Effector memory CD4-positive, alpha-beta T cell (primary cell): ENCODE data around the gene DHRS7B.

ENCODE experiments used
- DNase-seq, 3 donors: peaks; one replicate each; pipeline ENCODE4 v3.0.0-alpha.2; 2020
- H3K27ac ChIP-seq: 2 replicates; pipeline ENCODE4 v1.7.0; 2013; ENCODE audit warnings: mild to moderate bottlenecking, low read length, moderate library complexity; ENCODE audit not compliant: insufficient read depth, poor library complexity, severe bottlenecking
- H3K27me3 ChIP-seq: replicated peaks from 2 replicates; pipeline ENCODE4 v1.7.0; 2013; ENCODE audit warnings: mild to moderate bottlenecking, low read length; ENCODE audit not compliant: insufficient read depth, control insufficient read depth, poor library complexity, severe bottlenecking
- H3K36me3 ChIP-seq: 2 replicates; pipeline ENCODE4 v1.7.0; 2013; ENCODE audit warnings: mild to moderate bottlenecking, low read length, moderate library complexity; ENCODE audit not compliant: control insufficient read depth, insufficient read depth
- H3K4me1 ChIP-seq: 2 replicates; pipeline ENCODE4 v1.7.0; 2013; ENCODE audit warnings: low read length, mild to moderate bottlenecking; ENCODE audit not compliant: control insufficient read depth, insufficient read depth, poor library complexity, severe bottlenecking
- H3K4me3 ChIP-seq: 2 replicates; pipeline ENCODE4 v1.7.0; 2013; ENCODE audit warnings: low read length, low read depth, mild to moderate bottlenecking; ENCODE audit not compliant: insufficient read depth, poor library complexity, severe bottlenecking
- H3K9me3 ChIP-seq: 2 replicates; pipeline ENCODE4 v1.7.0; 2013; ENCODE audit warnings: mild to moderate bottlenecking, low read length, moderate library complexity; ENCODE audit not compliant: control insufficient read depth

The DHRS7B gene

DNA sequence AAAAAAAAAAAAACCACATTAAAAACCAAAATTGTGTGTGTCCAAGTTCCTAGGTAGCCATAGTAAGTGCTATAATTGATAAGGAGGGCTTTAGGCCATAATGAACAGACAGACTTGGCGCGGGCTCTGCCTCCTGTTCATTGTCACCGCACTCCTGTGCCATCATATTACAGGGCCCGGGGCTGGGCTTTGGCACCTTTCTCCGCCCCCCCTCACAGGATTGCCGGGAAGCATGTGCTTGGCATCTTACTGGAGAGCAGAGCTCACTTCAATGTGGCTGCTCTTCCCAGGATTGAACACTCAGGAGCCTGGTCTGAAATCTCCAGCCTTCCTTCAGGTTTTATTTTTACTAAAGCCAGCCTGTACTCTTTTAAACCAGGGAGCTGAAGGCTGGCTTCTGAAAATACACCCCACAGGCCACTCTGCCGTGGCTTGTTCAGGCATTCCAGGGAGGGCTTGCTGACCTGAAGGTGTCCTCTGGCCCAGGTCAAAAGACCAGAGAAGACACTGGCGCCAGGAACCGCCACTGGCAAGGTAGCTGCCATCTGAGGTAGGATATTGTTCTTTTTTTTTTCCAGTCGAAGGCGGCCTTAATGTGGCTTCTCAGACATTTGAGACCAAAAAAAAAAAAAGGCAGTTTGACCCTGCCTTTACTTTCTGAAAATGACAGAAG lies 39.3 kb downstream of the DHRS7B start:
- no peaks in the 10 kb centered on the region for H3K36me3 ChIP-seq
- no peak for DNase-seq
- no peaks in the 10 kb centered on the region for H3K9me3 ChIP-seq
- H3K27ac ChIP-seq: no peak overlapping the region
- H3K4me1 ChIP-seq: no peaks in the 10 kb centered on the region
- no peak overlapping the region for H3K4me3 ChIP-seq
- no peaks in the 10 kb centered on the region for H3K27me3 ChIP-seq

DNA sequence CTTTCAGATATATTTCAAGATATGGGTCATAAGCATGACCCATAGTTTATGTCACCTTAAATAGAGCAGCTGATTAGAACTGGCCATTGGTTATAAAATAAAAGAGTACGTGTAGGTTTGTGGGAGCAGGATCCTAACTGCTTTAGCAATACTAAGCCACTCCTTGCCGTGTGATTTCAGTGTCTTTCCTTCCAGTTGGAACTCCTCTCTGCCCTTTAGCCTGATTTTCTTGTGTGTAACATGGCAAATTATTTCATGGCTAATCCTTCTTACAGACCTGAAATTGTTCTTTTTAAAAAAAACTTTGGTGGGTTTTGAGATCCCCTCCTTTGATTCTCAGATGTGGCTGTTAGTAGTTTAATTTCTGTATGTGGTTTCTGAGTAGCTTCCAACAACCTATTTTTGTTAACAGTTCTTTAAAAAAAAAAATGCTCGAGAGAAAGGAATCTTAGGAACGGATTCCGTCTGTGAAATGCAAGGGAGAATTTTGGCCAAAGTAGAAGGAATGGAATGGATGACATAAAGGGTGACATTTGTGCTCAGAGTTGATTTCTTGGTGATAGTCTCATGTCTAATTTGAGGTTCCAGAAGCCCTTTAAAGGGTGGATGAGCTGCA lies 39.9 kb downstream of the DHRS7B start:
- Histone ChIP-seq H3K27ac (no peak overlapping the region), H3K9me3 (no peaks in the 10 kb centered on the region), H3K4me1 (no peaks in the 10 kb centered on the region), H3K36me3 (no peaks in the 10 kb centered on the region), H3K4me3 (no peak overlapping the region), H3K27me3 (no peaks in the 10 kb centered on the region)
- DNase-seq: no peak

DNA sequence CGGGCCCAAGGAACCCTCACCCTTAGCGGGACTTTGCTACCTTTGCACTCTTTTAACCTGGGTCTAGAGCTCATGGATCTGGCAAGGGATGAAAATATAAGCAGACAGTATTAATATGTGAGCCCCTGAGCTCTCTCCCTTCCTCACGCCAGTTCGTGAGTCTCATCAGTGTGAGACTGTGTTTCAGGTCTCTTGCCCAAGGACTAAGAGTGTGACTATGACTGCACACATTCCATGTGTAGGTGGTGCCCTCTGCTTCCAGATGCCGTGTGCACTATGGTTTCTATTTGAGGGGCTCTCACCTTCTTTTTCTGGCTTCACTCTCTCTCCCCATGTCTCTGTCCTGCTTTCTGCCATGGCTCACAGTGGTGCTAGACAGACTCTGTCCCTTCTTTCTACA lies 40.5 kb downstream of the DHRS7B start:
- H3K9me3 ChIP-seq: no peaks in the 10 kb centered on the region
- H3K36me3 ChIP-seq: no peaks in the 10 kb centered on the region
- DNase-seq: no peak
- no peak overlapping the region for H3K4me3 ChIP-seq
- H3K27ac ChIP-seq: no peak overlapping the region
- no peaks in the 10 kb centered on the region for H3K27me3 ChIP-seq
- no peaks in the 10 kb centered on the region for H3K4me1 ChIP-seq

DNA sequence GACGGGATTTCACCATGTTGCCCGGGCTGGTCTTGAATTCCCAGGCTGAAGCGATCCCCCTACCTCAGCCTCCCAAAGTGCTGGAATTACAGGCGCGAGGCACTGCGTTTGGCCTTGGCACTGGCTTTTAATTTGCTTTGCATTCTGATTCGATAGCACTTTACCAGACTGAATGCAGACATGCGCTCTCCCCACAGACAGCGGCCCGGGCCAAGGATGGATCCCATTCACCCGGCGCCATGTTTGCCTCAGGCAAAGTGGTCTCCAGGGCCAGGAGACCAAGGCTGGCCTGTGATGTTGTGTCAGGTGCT lies 41.7 kb downstream of the DHRS7B start:
- no peak for DNase-seq
- H3K4me1 ChIP-seq: no peaks in the 10 kb centered on the region
- H3K27ac ChIP-seq: no peak overlapping the region
- H3K4me3 ChIP-seq: no peak overlapping the region
- H3K27me3 ChIP-seq: no peaks in the 10 kb centered on the region
- no peaks in the 10 kb centered on the region for H3K36me3 ChIP-seq
- no peaks in the 10 kb centered on the region for H3K9me3 ChIP-seq

DNA sequence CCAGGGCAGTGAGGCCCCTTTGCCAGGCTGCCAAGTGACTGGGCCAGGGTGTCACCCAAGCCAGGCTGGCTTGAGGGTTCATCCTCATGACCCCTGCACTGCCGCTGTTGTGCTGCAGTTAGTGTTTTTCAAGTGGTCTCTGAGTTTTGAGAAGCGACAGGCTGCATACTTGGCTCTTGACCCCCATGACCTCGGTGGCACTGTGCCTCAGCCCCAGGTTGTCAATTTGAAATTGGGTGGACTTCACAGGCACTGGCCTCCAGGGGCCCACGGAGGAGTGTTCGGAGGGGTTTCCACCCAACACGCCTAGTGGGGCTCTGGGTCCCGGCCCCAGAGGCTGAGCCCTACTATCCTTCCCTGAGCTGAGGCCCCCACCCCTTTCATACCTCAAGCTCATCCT lies 42.7 kb downstream of the DHRS7B start:
- H3K4me3 ChIP-seq: no peak overlapping the region
- DNase-seq: no peak
- H3K9me3 ChIP-seq: no peaks in the 10 kb centered on the region
- no peaks in the 10 kb centered on the region for H3K27me3 ChIP-seq
- no peaks in the 10 kb centered on the region for H3K36me3 ChIP-seq
- H3K4me1 ChIP-seq: no peaks in the 10 kb centered on the region
- no peak overlapping the region for H3K27ac ChIP-seq

DNA sequence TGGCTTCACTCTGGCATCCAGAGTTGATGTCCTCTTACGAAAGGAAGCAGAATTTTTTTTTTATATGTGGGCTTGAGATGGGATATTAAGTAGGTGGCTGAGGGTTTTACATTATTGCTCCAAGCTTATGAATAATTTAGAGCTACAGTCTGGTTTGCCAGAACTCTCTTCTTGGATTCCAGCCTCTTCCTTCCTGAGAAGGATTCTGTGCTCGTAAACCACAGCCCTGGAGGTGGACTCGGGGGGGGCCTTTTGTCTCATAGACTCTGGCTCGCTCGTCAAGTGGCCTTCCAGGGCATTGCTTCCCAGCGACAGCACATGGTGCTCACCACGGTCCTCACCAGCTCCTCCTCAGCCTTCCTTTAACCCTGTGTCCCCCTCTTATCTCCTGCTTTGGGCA lies 44.0 kb downstream of the DHRS7B start:
- Histone ChIP-seq H3K27ac (no peak overlapping the region), H3K36me3 (no peaks in the 10 kb centered on the region), H3K4me1 (no peaks in the 10 kb centered on the region), H3K9me3 (no peaks in the 10 kb centered on the region), H3K27me3 (no peaks in the 10 kb centered on the region), H3K4me3 (no peak overlapping the region)
- DNase-seq: no peak

DNA sequence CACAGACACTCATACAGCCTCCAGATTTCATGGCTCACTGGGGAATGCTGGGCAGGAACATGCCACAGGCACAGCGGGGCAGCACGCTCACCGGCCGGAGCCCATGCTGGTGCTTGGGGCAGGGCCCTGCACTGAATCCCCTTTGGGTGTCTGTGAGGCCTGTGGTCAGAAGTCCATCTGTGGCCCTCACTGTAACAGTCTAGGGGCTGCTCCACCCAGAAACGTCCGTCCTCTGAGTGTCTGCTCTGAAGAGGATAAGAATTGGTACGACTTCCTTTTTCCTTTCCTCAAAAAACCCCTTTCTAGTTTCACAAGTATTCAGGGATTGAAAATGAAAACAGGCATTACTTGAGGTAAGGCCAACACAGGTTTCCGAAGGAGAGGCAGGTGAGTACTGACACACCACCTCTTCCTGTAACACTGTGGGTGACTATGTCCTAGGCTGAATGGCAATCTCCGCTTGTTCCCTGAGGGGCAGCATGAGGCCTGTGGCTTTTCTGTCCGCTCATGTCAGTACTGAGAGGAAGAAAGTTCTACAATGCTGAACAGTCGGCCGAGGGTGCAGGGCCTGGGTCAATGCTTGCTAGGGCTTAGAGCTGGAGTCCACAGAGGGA lies 44.7 kb downstream of the DHRS7B start:
- Histone ChIP-seq H3K27me3 (no peaks in the 10 kb centered on the region), H3K4me3 (no peak overlapping the region), H3K9me3 (no peaks in the 10 kb centered on the region), H3K4me1 (no peaks in the 10 kb centered on the region), H3K27ac (no peak overlapping the region), H3K36me3 (no peaks in the 10 kb centered on the region)
- DNase-seq: no peak

DNA sequence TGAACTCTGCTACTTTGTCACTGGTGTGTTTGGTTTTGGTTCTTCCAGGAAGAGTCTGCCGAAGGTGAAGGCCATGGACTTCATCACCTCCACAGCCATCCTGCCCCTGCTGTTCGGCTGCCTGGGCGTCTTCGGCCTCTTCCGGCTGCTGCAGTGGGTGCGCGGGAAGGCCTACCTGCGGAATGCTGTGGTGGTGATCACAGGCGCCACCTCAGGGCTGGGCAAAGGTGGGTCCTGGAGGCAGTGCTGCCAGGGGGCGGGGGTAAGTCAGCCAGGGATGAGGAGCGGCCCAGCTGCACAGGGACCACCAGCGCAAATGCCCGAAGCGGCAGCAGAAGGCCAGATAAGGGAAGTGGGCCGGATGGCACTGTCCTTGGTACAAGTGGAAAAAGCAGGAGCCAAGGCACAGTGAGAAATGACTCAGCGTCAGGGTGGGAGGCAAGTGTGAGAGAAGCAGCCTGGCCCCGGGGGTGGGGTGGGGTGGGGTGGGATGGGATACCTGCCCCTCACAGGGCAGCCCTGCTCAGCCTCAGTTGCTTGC lies 45.3 kb downstream of the DHRS7B start:
- Histone ChIP-seq H3K4me1 (no peaks in the 10 kb centered on the region), H3K9me3 (no peaks in the 10 kb centered on the region), H3K36me3 (no peaks in the 10 kb centered on the region), H3K27ac (no peak overlapping the region), H3K27me3 (no peaks in the 10 kb centered on the region), H3K4me3 (no peak overlapping the region)
- no peak for DNase-seq

DNA sequence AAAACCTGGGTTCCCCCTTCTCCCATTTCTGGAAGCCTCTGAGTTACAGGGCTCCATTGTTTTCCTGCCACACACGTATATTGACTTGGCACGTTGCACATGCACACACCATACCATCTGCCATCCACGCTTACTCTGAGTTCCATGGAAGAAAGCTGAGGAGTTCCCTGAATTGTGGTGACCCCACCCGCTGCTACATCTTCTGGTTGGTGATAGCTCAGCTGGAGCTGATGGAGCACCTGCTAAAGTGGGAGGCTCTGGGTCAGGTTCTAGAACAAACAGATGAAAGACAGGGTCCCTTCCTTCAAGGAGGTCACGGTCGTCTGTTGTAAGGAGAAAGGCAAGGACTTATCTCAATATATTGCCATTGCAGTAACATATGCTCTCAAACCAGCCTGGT lies 46.1 kb downstream of the DHRS7B start:
- H3K27ac ChIP-seq: no peak overlapping the region
- no peaks in the 10 kb centered on the region for H3K36me3 ChIP-seq
- H3K4me1 ChIP-seq: no peaks in the 10 kb centered on the region
- H3K9me3 ChIP-seq: no peaks in the 10 kb centered on the region
- no peak overlapping the region for H3K4me3 ChIP-seq
- no peaks in the 10 kb centered on the region for H3K27me3 ChIP-seq
- no peak for DNase-seq

DNA sequence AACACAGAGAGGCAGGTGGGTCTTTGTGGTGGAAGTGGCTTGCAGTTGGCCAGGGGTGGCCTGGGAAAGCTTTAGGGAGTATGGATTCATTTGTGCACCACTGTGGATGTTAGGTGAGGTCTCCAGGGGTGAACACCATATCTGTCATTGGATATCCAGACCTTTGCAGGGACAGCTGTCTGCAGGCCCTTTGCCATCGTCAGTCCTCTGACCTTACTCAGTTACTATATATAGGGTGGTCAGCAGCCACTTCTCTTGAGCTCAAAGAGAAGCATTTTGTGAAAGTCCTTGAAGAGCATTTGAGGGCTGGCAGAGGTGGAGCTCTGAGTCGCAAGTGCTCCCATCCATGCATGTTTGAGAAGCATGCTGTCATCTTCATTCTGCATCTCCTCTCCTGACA lies 46.8 kb downstream of the DHRS7B start:
- no peaks in the 10 kb centered on the region for H3K36me3 ChIP-seq
- no peaks in the 10 kb centered on the region for H3K9me3 ChIP-seq
- no peaks in the 10 kb centered on the region for H3K4me1 ChIP-seq
- H3K27me3 ChIP-seq: no peaks in the 10 kb centered on the region
- H3K27ac ChIP-seq: no peak overlapping the region
- DNase-seq: no peak
- H3K4me3 ChIP-seq: no peak overlapping the region
